ENCODE measurements around the gene PDGFA.

DNA sequence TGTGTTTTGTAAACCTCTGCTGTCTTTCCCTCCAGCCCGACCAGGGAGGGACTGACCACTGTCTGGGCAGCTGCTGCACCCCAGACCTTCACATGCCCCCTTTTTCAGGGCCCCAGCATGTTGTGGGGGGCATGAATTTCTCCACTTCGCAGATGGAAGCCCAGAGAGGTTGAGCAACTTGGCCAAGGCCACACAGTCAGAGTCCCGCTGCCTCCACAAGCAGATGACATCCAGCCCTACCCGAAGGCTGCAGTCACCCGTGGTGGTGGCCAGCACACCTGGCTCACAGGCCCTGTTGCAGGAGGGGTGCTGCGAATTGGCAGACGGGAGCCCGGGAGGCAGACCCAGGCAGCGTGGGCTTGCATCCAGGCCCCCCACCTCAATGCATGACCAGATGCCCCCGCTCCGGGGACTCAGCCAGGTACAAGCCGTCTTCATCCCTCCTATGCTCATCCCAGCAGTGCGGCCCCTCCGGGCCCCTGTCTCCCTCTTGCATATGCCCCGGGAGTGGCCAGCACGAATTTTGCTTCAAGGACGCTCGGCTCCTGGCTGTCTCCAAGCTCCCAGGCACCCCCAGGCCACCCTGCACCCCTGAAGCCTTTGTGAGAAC, 36.0 kb upstream of the PDGFA start:
- TF ChIP-seq, protein P1, sequence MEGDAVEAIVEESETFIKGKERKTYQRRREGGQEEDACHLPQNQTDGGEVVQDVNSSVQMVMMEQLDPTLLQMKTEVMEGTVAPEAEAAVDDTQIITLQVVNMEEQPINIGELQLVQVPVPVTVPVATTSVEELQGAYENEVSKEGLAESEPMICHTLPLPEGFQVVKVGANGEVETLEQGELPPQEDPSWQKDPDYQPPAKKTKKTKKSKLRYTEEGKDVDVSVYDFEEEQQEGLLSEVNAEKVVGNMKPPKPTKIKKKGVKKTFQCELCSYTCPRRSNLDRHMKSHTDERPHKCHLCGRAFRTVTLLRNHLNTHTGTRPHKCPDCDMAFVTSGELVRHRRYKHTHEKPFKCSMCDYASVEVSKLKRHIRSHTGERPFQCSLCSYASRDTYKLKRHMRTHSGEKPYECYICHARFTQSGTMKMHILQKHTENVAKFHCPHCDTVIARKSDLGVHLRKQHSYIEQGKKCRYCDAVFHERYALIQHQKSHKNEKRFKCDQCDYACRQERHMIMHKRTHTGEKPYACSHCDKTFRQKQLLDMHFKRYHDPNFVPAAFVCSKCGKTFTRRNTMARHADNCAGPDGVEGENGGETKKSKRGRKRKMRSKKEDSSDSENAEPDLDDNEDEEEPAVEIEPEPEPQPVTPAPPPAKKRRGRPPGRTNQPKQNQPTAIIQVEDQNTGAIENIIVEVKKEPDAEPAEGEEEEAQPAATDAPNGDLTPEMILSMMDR (IDR thresholded peaks at IDR 0.05) = no peak
- no peak for TF ChIP-seq POLR2A (IDR thresholded peaks at IDR 0.05)
